Heart right ventricle (tissue), 16 donors: ENCODE data around the gene DGKD. TPM values are rescaled to one million over a fixed set of nuclear protein-coding genes. Genes with fewer than 3 reads are reported as not detected.

Experiments used
- ATAC-seq, 8 donors: fragments of 200-7000 bp; cut with Tn5 transposase; one replicate each; pipeline ENCODE4 v1.9.1; 2020; ENCODE audit warnings: mild to moderate bottlenecking in 8 of 8, moderate library complexity in 8 of 8, moderate number of reproducible peaks in 1 of 8
- DNase-seq, 2 donors: peaks; one replicate each; pipeline ENCODE4 v3.0.0-alpha.2; 2020
- H3K27ac ChIP-seq, 10 donors: fragments of 200-600 bp; sonication (generic) in 2 of 10; one replicate each; pipeline versions ENCODE4 v1.5.0 to v1.8.0; 2020 to 2022; ENCODE audit warnings: mild to moderate bottlenecking in 3 of 10
- H3K27me3 ChIP-seq, 7 donors: fragments of 200-600 bp; one replicate each; pipeline ENCODE4 v1.8.0; 2021 to 2022; ENCODE audit warnings: mild to moderate bottlenecking in 2 of 7
- H3K36me3 ChIP-seq, 9 donors: fragments of 200-600 bp; sonication (generic) in 1 of 9; one replicate each; pipeline versions ENCODE4 v1.5.0 to v1.8.0; 2020 to 2022; ENCODE audit warnings: mild to moderate bottlenecking in 2 of 9
- H3K4me1 ChIP-seq, 9 donors: fragments of 200-600 bp; sonication (generic) in 1 of 9; one replicate each; pipeline versions ENCODE4 v1.5.0 to v1.8.0; 2020 to 2022; ENCODE audit warnings: mild to moderate bottlenecking in 4 of 9
- H3K4me3 ChIP-seq, 10 donors: fragments of 200-600 bp; sonication (generic) in 2 of 10; one replicate each; pipeline versions ENCODE4 v1.5.0 to v1.8.0; 2020 to 2022; ENCODE audit warnings: mild to moderate bottlenecking in 7 of 10, moderate library complexity in 2 of 10
- H3K9me3 ChIP-seq, 11 donors: fragments of 200-600 bp in 10 of 11; sonication (generic) in 2 of 11; one replicate each; pipeline versions ENCODE4 v1.5.0 to v1.8.0; 2013 to 2022; ENCODE audit warnings: mild to moderate bottlenecking in 2 of 11, control low read depth in 1 of 11, moderate library complexity in 1 of 11
- WGBS, 2 donors: extraction: QIAGEN DNeasy Blood & Tissue Kit; methylation state at CpG; one replicate each; pipeline ENCODE4 v1.1.7; 2013; ENCODE audit warnings: inconsistent platforms in 1 of 2; 5-methylcytosine and 5-hydroxymethylcytosine counted together
- intact Hi-C, 10 donors: fragments of 100-400 bp; cut with DNase I; formaldehyde crosslinking; loops; one replicate each; pipeline versions ENCODE4 v1.11.1 to v1.14.2; 2022
- polyA plus RNA-seq, 2 donors: library from polyadenylated mRNA; stranded (reverse); fragments of 200-250 nt; gene quantifications; one replicate each; pipeline ENCODE4 v1.2.3, GENCODE V29; 2013
- total RNA-seq, 10 donors: library from RNA; stranded (reverse); fragmentation: NEBNext Ultra II Directional in 3 of 10; extraction: Animal tissue kit (Norgen Biotek cat#: 25700) in 3 of 10; gene quantifications; one replicate each; pipeline versions ENCODE4 v1.2.1 to v1.2.4, GENCODE V29; 2021 to 2023
- TF ChIP-seq, protein P1 (sequence below), 9 donors: fragments of 200-600 bp; sonication (generic) in 2 of 9; IDR thresholded peaks; one replicate each; pipeline versions ENCODE4 v1.5.0 to v1.8.0; 2021 to 2022; ENCODE audit warnings: antibody characterized with exemption in 9 of 9, mild to moderate bottlenecking in 5 of 9, moderate library complexity in 1 of 9
- donor health status: Arrhythmogenic right ventricular cardiomyopathy.
- donor health status: ischemic (EF 13 %, LVEDD 7.1; RV severe dilation, severe dysfunction).
- donor health status: healthy with polysubstance abuse.
- donor health status: DM: no; HTN: yes; CAD: no.
- donor health status: DM: no; HTN: no; CAD: no.
- donor health status: ischemic (EF 25% LVEDD 6.9; RV normal size, moderate dysfunction).
- donor health status: ischemic (EF 25% LVEDD 5.7; RV mildly dilated, moderate dysfunction).
- donor health status: healthy.
- donor health status: DM: yes; HTN: yes; CAD: no.
- donor health status: Ischemic cardiomyopathy.
- donor health status: ischemic (EF 35%, LVEDD 5.7; RV mildly dilated, moderate dysfunction).
- donor health status: nonischemic (EF 11% LVEDD 7.7; RV severe dilation, severe dysfunction).
- donor health status: DM: yes; HTN: yes; CAD: no.
- donor health status: PGD.
- donor health status: ischemic (EF 29% LVEDD 5.4; RV normal size, mild dysfunction).
- donor health status: nonischemic (EF 23%, LVEDD 6.1; RV moderate dilation, normal function).

Gene DGKD
- total and polyA plus RNA-seq, 12 donors, result 26.8 to 79.5 (median 44.7) TPM

GRCh38 chr2:233426619-233427342 is 72.5 kb downstream of the DGKD start:
- peaks cover 5 to 99% (median 50%) of the 10 kb centered on the region in 9 donors for H3K4me1 ChIP-seq

DNA sequence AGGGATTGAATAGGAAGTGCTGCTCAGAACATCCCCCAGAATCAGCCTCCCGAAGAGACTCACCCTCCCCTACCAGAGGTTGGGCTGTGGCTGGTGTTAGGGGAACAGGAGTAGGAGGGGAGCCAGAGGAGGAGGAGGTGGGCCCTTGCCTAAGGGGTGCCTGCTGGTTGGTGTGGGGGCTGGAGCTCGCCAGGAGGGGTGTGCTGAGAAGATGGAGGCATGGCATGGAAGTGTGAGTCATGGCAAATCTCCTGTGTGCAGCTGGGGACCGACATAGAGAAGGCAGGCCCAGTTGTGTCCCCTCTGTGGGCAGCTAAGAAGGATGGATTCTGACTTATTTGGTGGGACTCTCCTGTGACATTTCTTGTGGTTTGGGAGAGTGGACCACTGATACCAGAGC is 73.7 kb downstream of the DGKD start:
- WGBS, 2 donors, result 77 to 79% methylated on average over 3 of the region's 3 CpGs
- Histone ChIP-seq H3K9me3 (peaks cover 0 to 11% (median 0%) of the 10 kb centered on the region in 11 donors), H3K36me3 (peaks cover 0 to 3% (median 0%) of the 10 kb centered on the region in 9 donors), H3K4me3 (no peak overlapping the region), H3K27ac (peak overlapping the region in 1 of 10 donors; percentile 73), H3K27me3 (no peaks in the 10 kb centered on the region), H3K4me1 (peaks cover 5 to 87% (median 43%) of the 10 kb centered on the region in 9 donors)
- ATAC-seq (peak in 1 of 8 donors; percentile 27), DNase-seq (no peak)
- TF ChIP-seq, protein P1, sequence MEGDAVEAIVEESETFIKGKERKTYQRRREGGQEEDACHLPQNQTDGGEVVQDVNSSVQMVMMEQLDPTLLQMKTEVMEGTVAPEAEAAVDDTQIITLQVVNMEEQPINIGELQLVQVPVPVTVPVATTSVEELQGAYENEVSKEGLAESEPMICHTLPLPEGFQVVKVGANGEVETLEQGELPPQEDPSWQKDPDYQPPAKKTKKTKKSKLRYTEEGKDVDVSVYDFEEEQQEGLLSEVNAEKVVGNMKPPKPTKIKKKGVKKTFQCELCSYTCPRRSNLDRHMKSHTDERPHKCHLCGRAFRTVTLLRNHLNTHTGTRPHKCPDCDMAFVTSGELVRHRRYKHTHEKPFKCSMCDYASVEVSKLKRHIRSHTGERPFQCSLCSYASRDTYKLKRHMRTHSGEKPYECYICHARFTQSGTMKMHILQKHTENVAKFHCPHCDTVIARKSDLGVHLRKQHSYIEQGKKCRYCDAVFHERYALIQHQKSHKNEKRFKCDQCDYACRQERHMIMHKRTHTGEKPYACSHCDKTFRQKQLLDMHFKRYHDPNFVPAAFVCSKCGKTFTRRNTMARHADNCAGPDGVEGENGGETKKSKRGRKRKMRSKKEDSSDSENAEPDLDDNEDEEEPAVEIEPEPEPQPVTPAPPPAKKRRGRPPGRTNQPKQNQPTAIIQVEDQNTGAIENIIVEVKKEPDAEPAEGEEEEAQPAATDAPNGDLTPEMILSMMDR (IDR thresholded peaks at IDR 0.05), result no peak
- intact Hi-C loops, result no loop called here

More at GRCh38 chr2:233426619-233427342, 72.5 kb downstream of the DGKD start:
- peaks cover 0 to 3% (median 0%) of the 10 kb centered on the region in 9 donors for H3K36me3 ChIP-seq
- peak overlapping the region in 2 of 10 donors; percentile 6 to 73 for H3K27ac ChIP-seq
- no peaks in the 10 kb centered on the region for H3K27me3 ChIP-seq
- peaks cover 0 to 11% (median 0%) of the 10 kb centered on the region in 11 donors for H3K9me3 ChIP-seq
- ATAC-seq (no peak), DNase-seq (no peak)
- intact Hi-C loops, result no loop called here
- TF ChIP-seq, protein P1 (IDR thresholded peaks at IDR 0.05), result no peak
- H3K4me3 ChIP-seq, result no peak overlapping the region
- WGBS, 2 donors, result 83 to 87% methylated on average over 7 of the region's 7 CpGs

DNA sequence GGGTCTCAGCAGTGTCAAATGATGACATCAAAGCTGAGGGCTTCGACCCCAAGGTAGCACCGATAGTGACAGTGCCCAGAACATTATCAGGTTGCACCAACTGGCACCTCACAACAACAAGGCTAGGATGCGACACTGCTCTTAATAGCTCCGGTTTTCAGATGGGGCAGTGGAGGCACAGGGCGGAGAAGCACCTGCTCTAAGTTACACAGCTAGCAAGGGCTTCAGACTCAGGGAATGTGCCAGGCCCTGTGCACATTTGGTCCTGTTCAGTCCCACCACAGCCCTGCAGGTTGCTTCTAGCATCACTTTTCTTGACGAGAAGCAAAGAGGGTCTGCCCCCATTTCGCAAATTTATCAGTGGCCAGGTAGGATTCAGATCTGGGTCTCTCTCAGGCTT is 74.1 kb downstream of the DGKD start:
- Histone ChIP-seq H3K27me3 (no peaks in the 10 kb centered on the region), H3K4me3 (no peak overlapping the region), H3K4me1 (peaks cover 5 to 83% (median 44%) of the 10 kb centered on the region in 9 donors), H3K36me3 (peaks cover 0 to 3% (median 0%) of the 10 kb centered on the region in 9 donors), H3K9me3 (peaks cover 0 to 11% (median 0%) of the 10 kb centered on the region in 11 donors), H3K27ac (peak overlapping the region in 5 of 10 donors; percentile 65 to 84 (median 73))
- intact Hi-C loops, result no loop called here
- TF ChIP-seq, protein P1 (IDR thresholded peaks at IDR 0.05), result no peak
- whole genome bisulfite sequencing, 2 donors, result 91 to 92% methylated on average over 7 of the region's 7 CpGs
- DNase-seq (no peak), ATAC-seq (no peak)

GRCh38 chr2:233429175-233429897 is 75.0 kb downstream of the DGKD start:
- ATAC-seq (peak; percentile 17 to 70 (median 44)), DNase-seq (no peak)

More at GRCh38 chr2:233429175-233429897, 75.0 kb downstream of the DGKD start:
- intact Hi-C loops, result no loop called here
- peaks cover 0 to 11% (median 0%) of the 10 kb centered on the region in 11 donors for H3K9me3 ChIP-seq
- peak overlapping the region in 8 of 10 donors; percentile 7 to 84 (median 73) for H3K27ac ChIP-seq
- H3K36me3 ChIP-seq, result peaks cover 0 to 4% (median 0%) of the 10 kb centered on the region in 9 donors
- peaks cover 5 to 82% (median 41%) of the 10 kb centered on the region in 9 donors for H3K4me1 ChIP-seq
- WGBS, 2 donors, result 58 to 69% methylated on average over 20 of the region's 20 CpGs
- H3K27me3 ChIP-seq, result no peaks in the 10 kb centered on the region
- H3K4me3 ChIP-seq, result peak overlapping the region in 1 of 10 donors; percentile 19
- TF ChIP-seq, protein P1 (IDR thresholded peaks at IDR 0.05), result no peak
